ENCODE data around the gene CALML6.

CALML6 gene

GRCh38 chr1:1960480-1961196, 45.6 kb downstream of the CALML6 start:
- in situ Hi-C loops (cut with HindIII; ENCODE audit: low sequenced_read_pairs): no loop called here

- in situ Hi-C loops (cut with HindIII; ENCODE audit: low sequenced_read_pairs): no loop called here
Observed at GRCh38 chr1:1962752-1963151, 47.7 kb downstream of the CALML6 start.

- in situ Hi-C loops (cut with HindIII; ENCODE audit: low sequenced_read_pairs): no loop called here
Observed at GRCh38 chr1:1963570-1963969, 48.5 kb downstream of the CALML6 start.

GRCh38 chr1:1964811-1965210, 49.8 kb downstream of the CALML6 start:
- in situ Hi-C loops (cut with HindIII; ENCODE audit: low sequenced_read_pairs): no loop called here

- in situ Hi-C loops (cut with HindIII; ENCODE audit: low sequenced_read_pairs): no loop called here
Observed at GRCh38 chr1:1965546-1965945, 50.5 kb downstream of the CALML6 start.

- in situ Hi-C loops (cut with HindIII; ENCODE audit: low sequenced_read_pairs): no loop called here
Observed at GRCh38 chr1:1966071-1966740, 51.1 kb downstream of the CALML6 start.

All from DLD1 (cell line).